Ovary (tissue), 9 donors: ENCODE results near the gene MAOB. TPM values are rescaled to one million over a fixed set of nuclear protein-coding genes. Genes with fewer than 3 reads are reported as not detected.
"Not testable (repeated sequence)": the region's sequence is repeated elsewhere in the genome, so short reads cannot be mapped to it uniquely, and the experiment has no call there.

Experiments used
- DNase-seq, 5 donors: peaks; one replicate each; pipeline ENCODE4 v3.0.0-alpha.2; 2019 to 2020
- H3K27ac ChIP-seq, 2 donors: fragments of 200-600 bp; one replicate each; pipeline versions ENCODE4 v1.5.1 to v1.8.0; 2019 to 2022
- H3K27me3 ChIP-seq: fragments of 200-600 bp; one replicate; pipeline ENCODE4 v1.8.0; 2022
- H3K36me3 ChIP-seq: fragments of 200-600 bp; sonication (generic); one replicate; pipeline ENCODE4 v1.5.1; 2019
- H3K4me1 ChIP-seq: one replicate; pipeline ENCODE4 v1.8.1; 2013; ENCODE audit warnings: mild to moderate bottlenecking, moderate library complexity; ENCODE audit not compliant: insufficient read depth
- H3K4me3 ChIP-seq: fragments of 200-600 bp; sonication (generic); one replicate; pipeline ENCODE4 v1.5.1; 2017
- H3K9me3 ChIP-seq, 2 donors: fragments of 200-600 bp in 1 of 2; sonication (generic) in 1 of 2; one replicate each; pipeline versions ENCODE4 v1.5.1 to v1.8.1; 2013 to 2019; ENCODE audit warnings: mild to moderate bottlenecking in 1 of 2, moderate library complexity in 1 of 2
- CTCF ChIP-seq, 3 donors: fragments of 450-650 bp in 2 of 3; fragments of 200-600 bp in 1 of 3; IDR thresholded peaks; one replicate each; pipeline versions ENCODE4 v1.5.1 to v1.8.0; 2016 to 2022; ENCODE audit warnings: antibody characterized with exemption in 3 of 3, mild to moderate bottlenecking in 1 of 3
- EP300 ChIP-seq: sonication (generic); formaldehyde crosslinking; IDR thresholded peaks from one replicate; pipeline ENCODE4 v1.6.1; 2017; ENCODE audit warnings: antibody characterized with exemption
- POLR2A ChIP-seq: fragments of 450-650 bp; IDR thresholded peaks from one replicate; pipeline ENCODE4 v1.6.1; 2017; ENCODE audit warnings: antibody characterized with exemption, mild to moderate bottlenecking, moderate library complexity
- WGBS, 3 donors: extraction: QIAGEN DNeasy Blood & Tissue Kit in 1 of 3; methylation state at CpG; one replicate each; pipeline versions ENCODE4 v1.1.5 to v1.1.7; 2013 to 2017; 5-methylcytosine and 5-hydroxymethylcytosine counted together
- intact Hi-C, 4 donors: fragments of 100-400 bp; cut with DNase I; formaldehyde crosslinking; loops; one replicate each; pipeline versions ENCODE4 v1.11.0 to v1.15.1; 2022 to 2023
- polyA plus RNA-seq, 2 donors: library from polyadenylated mRNA; stranded (reverse); fragments of 200-250 nt in 1 of 2; fragments of 350-450 nt in 1 of 2; fragmentation: Illumina TruSeq in 1 of 2; extraction: RNeasy Lipid Tissue Mini Kit (QIAGEN cat#74804) in 1 of 2; gene quantifications; one replicate each; pipeline ENCODE4 v1.2.3, GENCODE V29; 2013 to 2014
- total RNA-seq, 7 donors: library from RNA; depleted of rRNA in 2 of 7; stranded (reverse); fragments of >200 nt in 2 of 7; fragmentation: NEBNext Ultra II Directional in 3 of 7; extraction: Animal tissue kit (Norgen Biotek cat#: 25700) in 3 of 7; gene quantifications; one replicate each; pipeline versions ENCODE4 v1.1.0 to v1.2.4, GENCODE V29; 2016 to 2023
- donor health status: DM: no; HTN: no; CAD: no; lungs with moderate emphysema.
- donor health status: DM: no; HTN: no; CAD: no.
- donor health status: Bipolar disorder and iron deficiency.
- donor health status: DM: yes; HTN: yes; CAD: no.
- donor health status: DM: no; HTN: no; CAD: no.
- donor health status: DM: yes; HTN: yes; CAD: no.

The MAOB gene
- total and polyA plus RNA-seq, 9 donors = 57.2 to 322 (median 180) TPM

- Histone ChIP-seq H3K4me1 (no peaks in the 10 kb centered on the region), H3K9me3 (no peaks in the 10 kb centered on the region), H3K27ac (no peak overlapping the region), H3K36me3 (no peaks in the 10 kb centered on the region), H3K4me3 (no peak overlapping the region), H3K27me3 (no peaks in the 10 kb centered on the region)
- WGBS, 3 donors = 86 to 96% (median 86%) methylated on average over 1 of the region's 1 CpG
- no peak for TF ChIP-seq EP300
- no peak for TF ChIP-seq POLR2A
- no peak for TF ChIP-seq CTCF (IDR thresholded peaks at IDR 0.05)
- intact Hi-C loops = no loop called here
- no peak for DNase-seq
Measured at GRCh38 chrX:43733699-43734098, 148.6 kb downstream of the MAOB start.

- no peaks in the 10 kb centered on the region for H3K9me3 ChIP-seq
- no peaks in the 10 kb centered on the region for H3K27me3 ChIP-seq
- H3K36me3 ChIP-seq = no peaks in the 10 kb centered on the region
- no peak overlapping the region for H3K27ac ChIP-seq
- WGBS, 3 donors = 80 to 82% (median 81%) methylated on average over 7 of the region's 7 CpGs
- H3K4me3 ChIP-seq = no peak overlapping the region
- no peak for DNase-seq
- no peaks in the 10 kb centered on the region for H3K4me1 ChIP-seq
- TF ChIP-seq CTCF (IDR thresholded peaks at IDR 0.05) (no peak), EP300 (no peak), POLR2A (no peak)
- intact Hi-C loops = no loop called here
Measured at GRCh38 chrX:43731086-43731485, 151.2 kb downstream of the MAOB start.

DNA sequence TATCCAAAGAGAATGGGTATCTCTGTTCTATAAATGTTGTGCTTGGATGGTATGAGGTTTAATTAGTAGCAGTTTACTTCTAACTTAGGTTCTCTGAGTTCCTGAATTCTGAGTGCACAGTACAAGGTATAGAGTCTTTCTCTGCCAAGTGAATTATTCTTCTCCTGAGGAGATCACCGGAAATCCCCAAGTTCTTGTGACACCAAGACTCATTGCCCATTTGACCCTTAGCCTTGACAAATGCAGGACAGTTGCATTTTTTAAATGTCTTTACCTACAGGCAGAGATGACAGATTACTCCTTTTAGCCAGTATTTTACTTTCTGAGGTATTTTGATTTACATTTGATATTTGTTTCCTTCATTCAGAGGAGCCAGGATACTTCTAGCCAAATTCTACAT lies 153.3 kb downstream of the MAOB start:
- 92 to 94% (median 93%) methylated on average over 1 of the region's 1 CpG for WGBS, 3 donors
- H3K4me1 ChIP-seq = no peaks in the 10 kb centered on the region
- no peaks in the 10 kb centered on the region for H3K27me3 ChIP-seq
- DNase-seq = no peak
- H3K27ac ChIP-seq = no peak overlapping the region
- intact Hi-C loops = no loop called here
- H3K4me3 ChIP-seq = no peak overlapping the region
- H3K9me3 ChIP-seq = no peaks in the 10 kb centered on the region
- TF ChIP-seq EP300 (no peak), POLR2A (no peak), CTCF (IDR thresholded peaks at IDR 0.05) (no peak)
- H3K36me3 ChIP-seq = no peaks in the 10 kb centered on the region

GRCh38 chrX:43728002-43728401 lies 154.2 kb downstream of the MAOB start:
- H3K4me3 ChIP-seq = no peak overlapping the region
- DNase-seq = no peak
- WGBS, 3 donors = 49 to 60% (median 52%) methylated on average over 5 of the region's 5 CpGs
- H3K27me3 ChIP-seq = no peaks in the 10 kb centered on the region
- no peaks in the 10 kb centered on the region for H3K36me3 ChIP-seq
- TF ChIP-seq EP300 (no peak), POLR2A (no peak), CTCF (IDR thresholded peaks at IDR 0.05) (no peak)
- no peaks in the 10 kb centered on the region for H3K9me3 ChIP-seq
- intact Hi-C loops = no loop called here
- no peaks in the 10 kb centered on the region for H3K4me1 ChIP-seq
- no peak overlapping the region for H3K27ac ChIP-seq

DNA sequence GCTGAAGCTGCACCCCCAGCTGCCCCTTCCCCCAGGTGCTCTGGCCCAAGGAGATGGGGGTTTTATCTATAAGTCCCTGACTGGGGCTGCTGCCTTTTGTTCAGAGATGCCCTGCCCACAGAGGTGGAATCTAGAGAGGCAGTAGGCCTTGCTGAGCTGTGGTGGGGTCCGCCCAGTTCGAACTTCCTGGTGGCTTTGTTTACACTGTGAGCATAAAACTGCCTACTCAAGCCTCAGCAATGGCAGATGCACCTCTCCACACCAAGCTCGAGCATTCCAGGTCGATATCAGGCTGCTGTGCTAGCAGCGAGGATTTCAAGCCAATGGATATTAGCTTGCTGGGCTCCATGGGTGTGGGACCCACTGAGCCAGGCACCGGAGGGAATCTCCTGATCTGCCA lies 155.0 kb downstream of the MAOB start:
- intact Hi-C loops, H3K4me3 ChIP-seq, H3K4me1 ChIP-seq, H3K27me3 ChIP-seq, H3K36me3 ChIP-seq, DNase-seq, H3K27ac ChIP-seq, H3K9me3 ChIP-seq: not testable (repeated sequence)
- 73 to 88% (median 83%) methylated on average over 6 of the region's 6 CpGs for WGBS, 3 donors

- H3K9me3 ChIP-seq, H3K27ac ChIP-seq, H3K4me1 ChIP-seq, intact Hi-C loops, H3K27me3 ChIP-seq, DNase-seq, H3K36me3 ChIP-seq, H3K4me3 ChIP-seq: not testable (repeated sequence)
- 74 to 79% (median 74%) methylated on average over 5 of the region's 5 CpGs for WGBS, 3 donors
Measured at GRCh38 chrX:43725227-43725626, 157.0 kb downstream of the MAOB start.
